Neuronal stem cell (in vitro differentiated cells): ENCODE results near the gene SIGLEC7.

Source experiments
- DNase-seq: peaks from one replicate; pipeline ENCODE4 v3.0.0-alpha.2; 2013; ENCODE audit warnings: low spot score
- H2AFZ ChIP-seq: one replicate; pipeline ENCODE4 v1.6.1; 2013; ENCODE audit warnings: mild to moderate bottlenecking, low read length, inconsistent platforms
- H2AK5ac ChIP-seq: 2 replicates; pipeline ENCODE4 v1.6.1; 2013; ENCODE audit warnings: low read depth, mild to moderate bottlenecking, inconsistent platforms, low read length, moderate library complexity, mixed read lengths
- H2BK120ac ChIP-seq: 2 replicates; pipeline ENCODE4 v1.6.1; 2013; ENCODE audit warnings: low read depth, mild to moderate bottlenecking, inconsistent platforms, low read length, moderate library complexity, mixed read lengths
- H2BK12ac ChIP-seq: one replicate; pipeline ENCODE4 v1.6.1; 2013; ENCODE audit warnings: low read length, inconsistent platforms
- H2BK15ac ChIP-seq: 2 replicates; pipeline ENCODE4 v1.6.1; 2013; ENCODE audit warnings: mild to moderate bottlenecking, low read length, inconsistent platforms, mixed read lengths
- H2BK5ac ChIP-seq: one replicate; pipeline ENCODE4 v1.6.1; 2013; ENCODE audit warnings: inconsistent platforms, mild to moderate bottlenecking, low read length, moderate library complexity
- H3K14ac ChIP-seq: one replicate; pipeline ENCODE4 v1.6.1; 2013; ENCODE audit warnings: low read length, inconsistent platforms
- H3K18ac ChIP-seq: 2 replicates; pipeline ENCODE4 v1.6.1; 2013; ENCODE audit warnings: low read length, inconsistent platforms
- H3K23ac ChIP-seq: 2 replicates; pipeline ENCODE4 v1.6.1; 2013; ENCODE audit warnings: low read depth, mild to moderate bottlenecking, mixed read lengths, low read length, inconsistent platforms; ENCODE audit not compliant: poor library complexity
- H3K27ac ChIP-seq: replicated peaks from 3 replicates; pipeline ENCODE4 v1.5.1; 2013; ENCODE audit warnings: low read length, inconsistent platforms
- H3K27me3 ChIP-seq, 3 experiments: 2 replicates each; pipeline ENCODE4 v1.6.1; 2013; ENCODE audit warnings: low read length in 3 of 3, mild to moderate bottlenecking in 2 of 3, inconsistent platforms in 1 of 3, low read depth in 1 of 3, mixed read lengths in 1 of 3, moderate library complexity in 1 of 3; ENCODE audit not compliant: control insufficient read depth in 3 of 3, insufficient read depth in 3 of 3
- H3K36me3 ChIP-seq, 2 donors: replicated peaks in 1 of 2; 2 replicates each; pipeline ENCODE4 v1.6.1; 2013; ENCODE audit warnings: low read length in 2 of 2; ENCODE audit not compliant: control insufficient read depth in 2 of 2, insufficient read depth in 2 of 2
- H3K4ac ChIP-seq: 2 replicates; pipeline ENCODE4 v1.6.1; 2013; ENCODE audit warnings: inconsistent platforms, mild to moderate bottlenecking, low read length, moderate library complexity
- H3K4me1 ChIP-seq, 2 donors: 1 replicate in 1 of 2; 2 replicates in 1 of 2; pipeline ENCODE4 v1.6.1; 2013; ENCODE audit warnings: low read length in 2 of 2, low read depth in 1 of 2; ENCODE audit not compliant: control insufficient read depth in 2 of 2, insufficient read depth in 1 of 2
- H3K4me2 ChIP-seq: one replicate; pipeline ENCODE4 v1.6.1; 2013; ENCODE audit warnings: mild to moderate bottlenecking, low read length, inconsistent platforms; ENCODE audit not compliant: insufficient read depth, poor library complexity, severe bottlenecking
- H3K4me3 ChIP-seq, 2 donors: 2 replicates each; pipeline ENCODE4 v1.5.1; 2013; ENCODE audit warnings: low read length in 2 of 2, mild to moderate bottlenecking in 2 of 2, inconsistent platforms in 1 of 2, moderate library complexity in 1 of 2
- H3K79me1 ChIP-seq: one replicate; pipeline ENCODE4 v1.6.1; 2013; ENCODE audit warnings: low read depth, mild to moderate bottlenecking, inconsistent platforms, low read length, moderate library complexity
- H3K9ac ChIP-seq: one replicate; pipeline ENCODE4 v1.6.1; 2013; ENCODE audit warnings: mild to moderate bottlenecking, low read depth, low read length, inconsistent platforms; ENCODE audit not compliant: poor library complexity
- H3K9me3 ChIP-seq, 2 donors: replicated peaks in 1 of 2; 2 replicates each; pipeline versions ENCODE3 to v1.6.1; 2013; ENCODE audit warnings: low read length in 2 of 2, mild to moderate bottlenecking in 2 of 2, inconsistent platforms in 1 of 2, low read depth in 1 of 2, mixed read lengths in 1 of 2, moderate library complexity in 1 of 2; ENCODE audit not compliant: control insufficient read depth in 2 of 2, insufficient read depth in 1 of 2
- H4K8ac ChIP-seq: one replicate; pipeline ENCODE4 v1.6.1; 2013; ENCODE audit warnings: low read depth, mild to moderate bottlenecking, inconsistent platforms, low read length, moderate library complexity
- H4K91ac ChIP-seq: one replicate; pipeline ENCODE4 v1.6.1; 2013; ENCODE audit warnings: low read length, low read depth, mild to moderate bottlenecking, inconsistent platforms; ENCODE audit not compliant: poor library complexity
- WGBS, 2 donors: extraction: QIAGEN DNeasy Blood & Tissue Kit; methylation state at CpG; one replicate each; pipeline ENCODE4 v1.1.7; 2013; ENCODE audit warnings: missing lambda C conversion rate in 2 of 2, mixed read lengths in 1 of 2; ENCODE audit not compliant: insufficient read length in 2 of 2, insufficient replicate concordance in 1 of 2; ENCODE audit errors: extremely low coverage in 2 of 2; 5-methylcytosine and 5-hydroxymethylcytosine counted together

SIGLEC7 gene

DNA sequence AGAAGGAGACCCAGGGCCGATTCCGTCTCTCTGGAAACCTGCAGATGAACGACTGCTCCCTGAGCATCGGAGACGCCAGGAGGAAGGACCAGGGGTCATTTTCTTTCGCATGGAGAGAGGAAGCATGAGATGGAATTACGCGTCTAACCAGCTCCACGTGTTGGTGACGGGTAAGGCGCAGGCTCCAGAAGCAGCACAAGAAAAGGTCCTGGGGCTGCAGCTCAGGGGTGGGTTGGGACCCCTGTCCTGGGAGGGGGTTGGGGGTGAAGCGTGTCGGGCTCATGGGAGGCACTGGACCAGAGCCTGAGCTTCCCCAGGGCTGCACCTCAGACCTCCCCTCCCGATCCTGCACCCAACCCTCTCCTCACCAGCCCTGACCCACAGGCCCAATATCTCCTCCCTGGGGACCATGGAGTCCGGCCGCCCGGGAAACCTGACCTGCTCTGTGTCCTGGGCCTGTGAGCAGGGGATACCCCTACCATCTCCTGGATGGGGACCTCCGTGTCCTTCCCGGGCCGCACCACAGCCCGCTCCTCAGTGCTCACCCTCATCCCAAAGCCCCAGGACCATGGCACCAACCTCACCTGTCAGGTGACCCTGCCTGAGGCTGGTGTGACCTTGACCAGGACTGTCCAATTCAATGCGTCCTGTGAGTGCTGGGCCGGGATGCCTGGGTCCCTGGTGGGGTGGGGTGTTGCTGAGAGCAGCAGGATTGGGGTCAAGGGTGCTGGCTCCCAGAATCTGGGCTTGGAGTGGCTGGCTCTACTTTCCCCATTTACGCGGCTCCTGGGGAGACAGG, 43.2 kb downstream of the SIGLEC7 start:
- WGBS, 2 donors = no CpG with 5 or more reads among the region's 25 CpGs
- peaks cover 0 to 33% (median 7%) of the 10 kb centered on the region in 3 experiments for H3K27me3 ChIP-seq
- H2AFZ ChIP-seq = no peak overlapping the region
- H3K9ac ChIP-seq = peak overlapping the region; percentile 21
- peak overlapping the region; percentile 80 for H3K23ac ChIP-seq
- H2BK12ac ChIP-seq = no peak overlapping the region
- H3K27ac ChIP-seq = no peak overlapping the region
- no peak overlapping the region for H3K18ac ChIP-seq
- H3K9me3 ChIP-seq = peaks cover 0 to 7% of the 10 kb centered on the region in 2 donors
- no peak overlapping the region for H3K4me3 ChIP-seq
- peak overlapping the region; percentile 75 for H2BK5ac ChIP-seq
- no peak overlapping the region for H3K4me2 ChIP-seq
- no peak overlapping the region for H2BK120ac ChIP-seq
- no peak overlapping the region for H2BK15ac ChIP-seq
- DNase-seq = no peak
- H3K36me3 ChIP-seq = no peaks in the 10 kb centered on the region
- no peak overlapping the region for H4K8ac ChIP-seq
- peak overlapping the region; percentile 26 for H2AK5ac ChIP-seq
- H3K14ac ChIP-seq = no peak overlapping the region
- no peaks in the 10 kb centered on the region for H3K4me1 ChIP-seq
- no peak overlapping the region for H4K91ac ChIP-seq
- H3K4ac ChIP-seq = peak overlapping the region; percentile 53
- H3K79me1 ChIP-seq = peaks cover 2% of the 10 kb centered on the region

GRCh38 chr19:51185868-51186215, 43.7 kb downstream of the SIGLEC7 start:
- no CpG with 5 or more reads among the region's 5 CpGs for WGBS, 2 donors
- Histone ChIP-seq H3K4me3 (no peak overlapping the region), H3K79me1 (peaks cover 2% of the 10 kb centered on the region), H2AFZ (no peak overlapping the region), H4K91ac (no peak overlapping the region), H3K18ac (no peak overlapping the region), H3K14ac (no peak overlapping the region), H3K9me3 (peaks cover 0 to 7% of the 10 kb centered on the region in 2 donors), H2BK15ac (peak overlapping the region; percentile 37), H4K8ac (no peak overlapping the region), H2BK12ac (no peak overlapping the region), H3K36me3 (no peaks in the 10 kb centered on the region), H3K4ac (peak overlapping the region; percentile 53), H3K4me2 (no peak overlapping the region), H3K27me3 (peaks cover 0 to 33% (median 5%) of the 10 kb centered on the region in 3 experiments), H2BK120ac (no peak overlapping the region), H2BK5ac (peak overlapping the region; percentile 75), H2AK5ac (no peak overlapping the region), H3K9ac (peak overlapping the region; percentile 44), H3K27ac (no peak overlapping the region), H3K23ac (peak overlapping the region; percentile 80), H3K4me1 (no peaks in the 10 kb centered on the region)
- DNase-seq = no peak

- no peak overlapping the region for H3K4ac ChIP-seq
- peaks cover 2% of the 10 kb centered on the region for H3K79me1 ChIP-seq
- peaks cover 0 to 32% (median 5%) of the 10 kb centered on the region in 3 experiments for H3K27me3 ChIP-seq
- no peak overlapping the region for H3K27ac ChIP-seq
- H3K4me1 ChIP-seq = no peaks in the 10 kb centered on the region
- no peak overlapping the region for H2BK15ac ChIP-seq
- H3K9me3 ChIP-seq = peaks cover 0 to 7% of the 10 kb centered on the region in 2 donors
- H4K91ac ChIP-seq = no peak overlapping the region
- H2BK12ac ChIP-seq = no peak overlapping the region
- H2BK120ac ChIP-seq = no peak overlapping the region
- no peak overlapping the region for H4K8ac ChIP-seq
- H2AFZ ChIP-seq = no peak overlapping the region
- no peak overlapping the region for H3K18ac ChIP-seq
- no peak for DNase-seq
- H3K14ac ChIP-seq = no peak overlapping the region
- no peak overlapping the region for H2AK5ac ChIP-seq
- no peak overlapping the region for H3K9ac ChIP-seq
- H3K4me2 ChIP-seq = no peak overlapping the region
- H3K4me3 ChIP-seq = no peak overlapping the region
- no CpG with 5 or more reads among the region's 13 CpGs for WGBS, 2 donors
- H3K23ac ChIP-seq = peak overlapping the region; percentile 80
- no peak overlapping the region for H2BK5ac ChIP-seq
- no peaks in the 10 kb centered on the region for H3K36me3 ChIP-seq
Observed at GRCh38 chr19:51186323-51186722, 44.2 kb downstream of the SIGLEC7 start.

DNA sequence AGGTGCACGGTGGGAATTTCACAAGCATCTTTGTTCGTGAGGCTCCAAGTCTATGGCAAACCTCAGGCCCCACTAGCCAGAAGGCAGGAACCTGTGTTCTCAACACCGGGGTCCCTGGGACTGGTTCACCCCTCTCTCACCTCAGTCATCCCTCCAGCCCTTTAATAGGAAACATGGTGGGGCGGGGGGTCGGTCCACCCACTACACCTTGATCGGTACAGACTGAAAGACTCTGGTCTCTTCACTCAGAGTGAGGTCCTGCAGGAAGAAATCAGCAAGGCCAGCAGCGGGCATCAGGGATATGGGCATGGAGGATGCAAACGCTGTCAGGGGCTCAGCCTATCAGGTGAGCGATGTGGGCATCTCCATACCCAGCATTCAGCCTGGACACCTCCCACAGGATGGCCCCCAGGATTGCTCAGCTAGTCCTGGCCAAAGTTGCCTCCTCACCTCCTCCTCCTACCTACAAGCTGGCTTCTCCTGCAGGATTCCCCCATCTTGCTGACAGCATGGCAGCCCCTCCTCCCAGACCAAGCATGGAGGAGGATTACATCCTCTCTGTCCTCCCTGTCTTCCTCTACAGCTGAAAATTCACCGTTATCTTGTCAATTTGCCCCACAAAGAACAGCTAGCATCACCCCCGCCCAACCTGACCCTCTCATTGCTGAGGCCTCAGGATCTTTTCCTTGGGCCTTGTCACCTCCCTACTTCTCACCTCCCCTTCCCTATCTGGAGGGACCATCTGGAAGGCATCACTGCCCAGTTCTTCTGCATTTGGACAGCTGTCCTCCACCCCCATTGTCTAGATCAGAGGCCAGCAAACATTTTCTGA, 45.5 kb downstream of the SIGLEC7 start:
- no peak overlapping the region for H3K4me3 ChIP-seq
- no peak overlapping the region for H3K4ac ChIP-seq
- H4K91ac ChIP-seq = no peak overlapping the region
- peaks cover 0 to 2% of the 10 kb centered on the region in 2 donors for H3K9me3 ChIP-seq
- no peak overlapping the region for H3K18ac ChIP-seq
- no peak overlapping the region for H2BK120ac ChIP-seq
- H2AK5ac ChIP-seq = no peak overlapping the region
- no peak overlapping the region for H2BK15ac ChIP-seq
- H3K36me3 ChIP-seq = no peaks in the 10 kb centered on the region
- H3K23ac ChIP-seq = no peak overlapping the region
- H3K79me1 ChIP-seq = peaks cover 2% of the 10 kb centered on the region
- H2AFZ ChIP-seq = no peak overlapping the region
- H3K14ac ChIP-seq = peak overlapping the region; percentile 10
- H2BK12ac ChIP-seq = no peak overlapping the region
- H2BK5ac ChIP-seq = no peak overlapping the region
- H4K8ac ChIP-seq = no peak overlapping the region
- H3K27ac ChIP-seq = no peak overlapping the region
- H3K4me1 ChIP-seq = no peaks in the 10 kb centered on the region
- H3K4me2 ChIP-seq = no peak overlapping the region
- H3K9ac ChIP-seq = no peak overlapping the region
- DNase-seq = no peak
- peaks cover 0 to 22% (median 0%) of the 10 kb centered on the region in 3 experiments for H3K27me3 ChIP-seq
- no CpG with 5 or more reads among the region's 11 CpGs for WGBS, 2 donors
